ENCODE data around the gene XAGE5.
"Not testable (repeated sequence)": the region's sequence is repeated elsewhere in the genome, so short reads cannot be mapped to it uniquely, and the experiment has no call there.

XAGE5 gene

DNA sequence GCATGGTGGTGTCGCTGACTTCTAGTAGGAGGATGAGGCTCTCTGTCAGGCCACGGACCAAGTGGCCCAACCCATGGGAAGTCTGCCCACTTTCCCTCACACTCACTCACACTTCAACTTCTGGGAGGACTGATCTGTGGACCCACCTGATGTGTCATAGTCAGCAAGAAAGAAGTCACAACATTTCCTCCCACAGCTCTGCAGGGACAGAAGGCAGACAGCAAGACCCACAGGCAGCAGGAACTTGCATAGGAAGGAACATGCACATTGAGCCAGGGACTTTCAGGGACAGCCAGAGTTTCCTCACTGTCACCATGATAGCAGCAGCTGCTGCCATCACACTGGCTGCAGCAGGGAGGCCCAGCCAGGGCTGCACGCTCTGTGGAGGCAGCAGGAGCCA is 19.5 kb downstream of the XAGE5 start:
- TF ChIP-seq, protein P1, sequence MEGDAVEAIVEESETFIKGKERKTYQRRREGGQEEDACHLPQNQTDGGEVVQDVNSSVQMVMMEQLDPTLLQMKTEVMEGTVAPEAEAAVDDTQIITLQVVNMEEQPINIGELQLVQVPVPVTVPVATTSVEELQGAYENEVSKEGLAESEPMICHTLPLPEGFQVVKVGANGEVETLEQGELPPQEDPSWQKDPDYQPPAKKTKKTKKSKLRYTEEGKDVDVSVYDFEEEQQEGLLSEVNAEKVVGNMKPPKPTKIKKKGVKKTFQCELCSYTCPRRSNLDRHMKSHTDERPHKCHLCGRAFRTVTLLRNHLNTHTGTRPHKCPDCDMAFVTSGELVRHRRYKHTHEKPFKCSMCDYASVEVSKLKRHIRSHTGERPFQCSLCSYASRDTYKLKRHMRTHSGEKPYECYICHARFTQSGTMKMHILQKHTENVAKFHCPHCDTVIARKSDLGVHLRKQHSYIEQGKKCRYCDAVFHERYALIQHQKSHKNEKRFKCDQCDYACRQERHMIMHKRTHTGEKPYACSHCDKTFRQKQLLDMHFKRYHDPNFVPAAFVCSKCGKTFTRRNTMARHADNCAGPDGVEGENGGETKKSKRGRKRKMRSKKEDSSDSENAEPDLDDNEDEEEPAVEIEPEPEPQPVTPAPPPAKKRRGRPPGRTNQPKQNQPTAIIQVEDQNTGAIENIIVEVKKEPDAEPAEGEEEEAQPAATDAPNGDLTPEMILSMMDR (IDR thresholded peaks at IDR 0.05; ENCODE audit: low read depth, low read length): no peak
- DNase-seq: no peak
- Histone ChIP-seq H3K27me3 (no peaks in the 10 kb centered on the region), H3K9me3 (no peaks in the 10 kb centered on the region), H3K4me3 (ENCODE audit: low read depth, low read length) (no peak overlapping the region), H3K4me1 (no peaks in the 10 kb centered on the region), H3K36me3 (no peaks in the 10 kb centered on the region)

GRCh38 chrX:52839137-52839536 is 28.1 kb downstream of the XAGE5 start:
- no peaks in the 10 kb centered on the region for H3K36me3 ChIP-seq
- no peak for DNase-seq
- H3K27me3 ChIP-seq: no peaks in the 10 kb centered on the region
- TF ChIP-seq, protein P1 (IDR thresholded peaks at IDR 0.05; ENCODE audit: low read depth, low read length): no peak
- no peaks in the 10 kb centered on the region for H3K9me3 ChIP-seq
- H3K4me1 ChIP-seq: no peaks in the 10 kb centered on the region
- no peak overlapping the region for H3K4me3 ChIP-seq (ENCODE audit: low read depth, low read length)

DNA sequence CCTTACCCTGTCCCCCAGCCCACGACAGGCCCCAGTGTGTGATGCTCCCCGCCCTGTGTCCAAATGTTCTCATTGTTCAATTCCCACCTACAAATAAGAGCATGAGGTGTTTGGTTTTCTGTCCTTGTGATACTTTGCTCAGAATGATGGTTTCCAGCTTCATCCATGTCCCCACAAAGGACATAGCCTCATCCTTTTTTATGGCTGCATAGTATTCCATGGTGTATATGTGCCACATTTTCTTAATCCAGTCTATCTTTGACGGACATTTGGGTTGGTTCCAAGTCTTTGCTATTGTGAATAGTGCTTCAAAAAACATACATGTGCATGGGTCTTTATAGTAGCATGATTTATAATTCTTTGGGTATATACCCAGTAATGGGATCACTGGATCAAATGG is 32.5 kb downstream of the XAGE5 start:
- H3K4me3 ChIP-seq (ENCODE audit: low read depth, low read length); H3K27me3 ChIP-seq; DNase-seq; H3K9me3 ChIP-seq; H3K36me3 ChIP-seq; H3K4me1 ChIP-seq: not testable (repeated sequence)

GRCh38 chrX:52852110-52852860 is 41.2 kb downstream of the XAGE5 start:
- no peak for DNase-seq
- TF ChIP-seq, protein P1 (IDR thresholded peaks at IDR 0.05; ENCODE audit: low read depth, low read length): no peak
- H3K4me3 ChIP-seq (ENCODE audit: low read depth, low read length): no peak overlapping the region
- H3K27me3 ChIP-seq: no peaks in the 10 kb centered on the region
- no peaks in the 10 kb centered on the region for H3K9me3 ChIP-seq
- H3K36me3 ChIP-seq: no peaks in the 10 kb centered on the region
- no peaks in the 10 kb centered on the region for H3K4me1 ChIP-seq

GRCh38 chrX:52856991-52857525 is 46.0 kb downstream of the XAGE5 start:
- not testable (repeated sequence) for H3K36me3 ChIP-seq; DNase-seq; H3K27me3 ChIP-seq; H3K9me3 ChIP-seq; H3K4me1 ChIP-seq; H3K4me3 ChIP-seq (ENCODE audit: low read depth, low read length)

DNA sequence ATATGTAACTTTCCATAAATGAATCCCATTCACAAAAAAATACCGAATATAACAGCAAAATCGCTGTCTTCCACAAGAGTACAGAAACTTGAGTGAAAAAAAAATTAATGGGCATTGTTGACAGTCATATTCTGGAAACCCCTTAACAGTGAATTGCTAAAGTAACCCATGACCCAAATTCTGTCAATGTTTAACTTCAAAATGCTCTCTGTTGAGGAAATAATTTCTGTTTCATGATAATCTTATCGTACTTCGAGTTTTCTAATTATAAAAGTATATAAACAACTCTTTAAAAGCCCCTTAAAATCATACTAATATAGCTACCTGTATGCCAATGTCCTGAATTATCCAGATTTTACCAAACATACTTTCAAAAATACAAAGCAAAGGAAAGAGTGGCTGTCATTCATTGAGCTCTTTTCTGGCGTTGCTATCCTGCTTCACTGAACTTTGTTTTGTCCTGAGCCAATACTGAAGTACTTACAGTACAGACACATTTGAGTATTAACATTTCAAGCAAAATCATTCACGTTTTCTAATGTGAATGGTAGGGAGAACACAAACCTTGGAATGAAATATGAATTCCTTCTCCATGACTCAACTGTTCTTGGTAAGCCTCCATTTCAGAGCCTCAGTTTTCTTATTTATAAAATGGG is 54.4 kb downstream of the XAGE5 start:
- no peak overlapping the region for H3K4me3 ChIP-seq (ENCODE audit: low read depth, low read length)
- H3K4me1 ChIP-seq: no peaks in the 10 kb centered on the region
- TF ChIP-seq, protein P1 (IDR thresholded peaks at IDR 0.05; ENCODE audit: low read depth, low read length): no peak
- H3K36me3 ChIP-seq: no peaks in the 10 kb centered on the region
- no peak for DNase-seq
- no peaks in the 10 kb centered on the region for H3K9me3 ChIP-seq
- no peaks in the 10 kb centered on the region for H3K27me3 ChIP-seq
